DOHH2 (cell line): Measurements from ENCODE around the gene CLDN18.

ENCODE experiments used
- CTCF ChIP-seq: fragments of 200-600 bp; sonication (generic); IDR thresholded peaks from one replicate; pipeline ENCODE4 v1.5.1; 2014; ENCODE audit warnings: antibody characterized with exemption, mild to moderate bottlenecking, low read depth, low read length; ENCODE audit not compliant: poor library complexity, severe bottlenecking
- EZH2phosphoT487 ChIP-seq: fragments of 200-600 bp; sonication (generic); IDR thresholded peaks from 2 replicates; pipeline ENCODE4 v1.6.1; 2017; ENCODE audit warnings: borderline replicate concordance, mild to moderate bottlenecking, antibody characterized with exemption, low read length, moderate library complexity, mixed read lengths

DNA sequence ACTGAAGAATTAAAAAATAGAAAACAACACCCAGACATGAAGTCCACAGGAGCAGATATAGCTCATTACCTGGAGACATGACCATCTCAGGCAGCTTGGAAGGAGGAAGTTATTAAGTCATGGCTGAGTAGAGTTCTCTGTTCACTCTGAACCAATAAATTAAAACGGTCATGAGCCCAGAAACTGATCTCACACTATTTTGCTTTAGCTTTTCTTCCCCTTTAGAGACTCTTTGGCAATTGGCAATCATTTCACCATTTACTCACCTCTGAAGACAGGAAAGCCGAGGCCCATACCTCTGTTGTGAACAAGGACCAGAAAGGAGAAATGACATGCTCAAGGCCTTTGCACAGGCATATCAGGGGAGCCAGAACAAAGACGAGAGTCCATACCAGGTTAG lies 26.6 kb downstream of the CLDN18 start:
- TF ChIP-seq CTCF (no peak), EZH2phosphoT487 (no peak)
